ENCODE results near the gene MSL3. TPM values are rescaled to one million over a fixed set of nuclear protein-coding genes. Genes with fewer than 3 reads are reported as not detected.
A peak's percentile ranks its signal among the peaks of the same experiment; 100 is the strongest.

The MSL3 gene
- polyA plus RNA-seq, 2 of the 4 experiments (the other 2 are of a cell fraction) = 32.4 to 51.7 TPM

- Histone ChIP-seq H3K4me1 (no peaks in the 10 kb centered on the region), H3K4me2 (no peak overlapping the region), H3K4me3 (no peak overlapping the region), H3K27ac (no peak overlapping the region), H3K9me3 (no peaks in the 10 kb centered on the region)
- WGBS (ENCODE audit: missing lambda C conversion rate) = 80% methylated on average over 6 of the region's 6 CpGs
- TF ChIP-seq CBX8 (IDR thresholded peaks at IDR 0.05) (no peak), ZNF302 (CRISPR knock-in tag; IDR thresholded peaks at IDR 0.05) (no peak), NPAS2 (CRISPR knock-in tag; IDR thresholded peaks at IDR 0.05; ENCODE audit: borderline replicate concordance) (no peak), EHF (CRISPR knock-in tag; IDR thresholded peaks at IDR 0.05) (no peak), GATA3 (IDR thresholded peaks at IDR 0.05; ENCODE audit: borderline replicate concordance) (no peak), MAZ (IDR thresholded peaks at IDR 0.05; ENCODE audit: borderline replicate concordance, low read depth, low read length) (no peak), BCL3 (IDR thresholded peaks at IDR 0.05) (no peak), PBX3 (IDR thresholded peaks at IDR 0.05) (no peak), HEYL (CRISPR knock-in tag; IDR thresholded peaks at IDR 0.05) (no peak), NR3C1 (IDR thresholded peaks at IDR 0.05) (no peak), CTCF (IDR thresholded peaks at IDR 0.05) (no peak), FOSL2 (IDR thresholded peaks at IDR 0.05) (no peak), FOSL2 (CRISPR knock-in tag; IDR thresholded peaks at IDR 0.05) (no peak), MAFK (IDR thresholded peaks at IDR 0.05; ENCODE audit: partially characterized antibody) (no peak), RAD21 (conservative IDR thresholded peaks at IDR 0.05 in 1 of 2, IDR thresholded peaks at IDR 0.05 in 1 of 2) (no peak), EHMT2 (IDR thresholded peaks at IDR 0.05; ENCODE audit: low read depth) (no peak), RFX5 (IDR thresholded peaks at IDR 0.05) (no peak), CBX2 (IDR thresholded peaks at IDR 0.05; ENCODE audit: borderline replicate concordance, low read depth) (no peak)
- TF ChIP-seq, protein P1, sequence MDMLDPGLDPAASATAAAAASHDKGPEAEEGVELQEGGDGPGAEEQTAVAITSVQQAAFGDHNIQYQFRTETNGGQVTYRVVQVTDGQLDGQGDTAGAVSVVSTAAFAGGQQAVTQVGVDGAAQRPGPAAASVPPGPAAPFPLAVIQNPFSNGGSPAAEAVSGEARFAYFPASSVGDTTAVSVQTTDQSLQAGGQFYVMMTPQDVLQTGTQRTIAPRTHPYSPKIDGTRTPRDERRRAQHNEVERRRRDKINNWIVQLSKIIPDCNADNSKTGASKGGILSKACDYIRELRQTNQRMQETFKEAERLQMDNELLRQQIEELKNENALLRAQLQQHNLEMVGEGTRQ (IDR thresholded peaks at IDR 0.05) = no peak
- ChIA-PET CTCF (no interaction called here), POLR2A (no interaction called here)
- DNase-seq (ENCODE audit: low read depth in 1 of 2, low spot score in 1 of 2) = no peak
- no peak for ATAC-seq
- FAIRE-seq = no peak
These were observed 35.7 kb downstream of the MSL3 start for GRCh38 chrX:11793734-11794133.

DNA sequence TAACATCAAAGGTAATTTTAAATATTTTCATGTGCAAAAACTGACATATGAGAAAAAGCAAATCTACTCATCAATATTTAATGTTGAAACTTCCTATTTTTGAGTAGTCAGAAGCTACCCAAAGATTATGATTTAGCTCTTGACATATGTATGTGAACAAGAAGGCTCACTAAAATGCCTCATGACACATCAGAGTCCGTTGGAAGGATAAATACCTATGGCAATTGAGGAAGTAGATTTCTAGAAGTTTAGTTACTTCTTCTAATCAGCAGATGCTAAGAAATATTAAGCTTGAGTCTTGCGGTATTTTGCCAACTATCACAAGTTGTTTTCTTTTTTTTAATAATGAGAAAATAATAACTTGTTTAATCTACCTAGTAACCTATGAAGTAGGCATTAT, 55.3 kb downstream of the MSL3 start:
- 66% methylated on average over 2 of the region's 2 CpGs for WGBS (ENCODE audit: missing lambda C conversion rate)
- ATAC-seq (no peak), DNase-seq (ENCODE audit: low read depth in 1 of 2, low spot score in 1 of 2) (no peak), FAIRE-seq (peak; percentile 32)
- CTCF ChIA-PET = no interaction called here
- no peaks in the 10 kb centered on the region for H3K4me1 ChIP-seq
- H3K4me3 ChIP-seq = no peak overlapping the region
- POLR2A ChIA-PET = no interaction called here
- H3K9me3 ChIP-seq = no peaks in the 10 kb centered on the region
- H3K4me2 ChIP-seq = no peak overlapping the region
- TF ChIP-seq CEBPB (IDR thresholded peaks at IDR 0.05) = no peak
- TF ChIP-seq POLR2AphosphoS2 (conservative IDR thresholded peaks at IDR 0.05; ENCODE audit: low read length) = no peak
- TF ChIP-seq RFX5 (IDR thresholded peaks at IDR 0.05) = no peak
- TF ChIP-seq SMC3 (IDR thresholded peaks at IDR 0.05) = no peak
- no peak for TF ChIP-seq ZNF302 (CRISPR knock-in tag; IDR thresholded peaks at IDR 0.05)
- no peak for TF ChIP-seq REST (IDR thresholded peaks at IDR 0.05)
- no peak for TF ChIP-seq EHF (CRISPR knock-in tag; IDR thresholded peaks at IDR 0.05)
- no peak for TF ChIP-seq NPAS2 (CRISPR knock-in tag; IDR thresholded peaks at IDR 0.05; ENCODE audit: borderline replicate concordance)
- TF ChIP-seq ZSCAN20 (CRISPR knock-in tag; IDR thresholded peaks at IDR 0.05) = no peak
- no peak for TF ChIP-seq CBX2 (IDR thresholded peaks at IDR 0.05; ENCODE audit: borderline replicate concordance, low read depth)
- no peak for TF ChIP-seq POLR2A (IDR thresholded peaks at IDR 0.05; ENCODE audit: low read length)
- TF ChIP-seq MAFK (IDR thresholded peaks at IDR 0.05; ENCODE audit: partially characterized antibody) = no peak
- TF ChIP-seq EP300 (IDR thresholded peaks at IDR 0.05) = no peak
- no peak for TF ChIP-seq KDM1A (IDR thresholded peaks at IDR 0.05; ENCODE audit: low read depth)
- TF ChIP-seq, protein P2, sequence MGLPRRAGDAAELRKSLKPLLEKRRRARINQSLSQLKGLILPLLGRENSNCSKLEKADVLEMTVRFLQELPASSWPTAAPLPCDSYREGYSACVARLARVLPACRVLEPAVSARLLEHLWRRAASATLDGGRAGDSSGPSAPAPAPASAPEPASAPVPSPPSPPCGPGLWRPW (IDR thresholded peaks at IDR 0.05) = no peak
- no peak for TF ChIP-seq BHLHE40 (IDR thresholded peaks at IDR 0.05; ENCODE audit: low read depth, low read length)
- no peak for TF ChIP-seq HOXA7 (CRISPR knock-in tag; IDR thresholded peaks at IDR 0.05)
- TF ChIP-seq NR3C1 (IDR thresholded peaks at IDR 0.05) = no peak
- no peak overlapping the region for H3K27ac ChIP-seq
